HG02973 (cell line): ENCODE data around the gene COL1A2.
A peak's percentile ranks its signal among the peaks of the same experiment; 100 is the strongest.

ENCODE experiments used
- ATAC-seq: cut with Tn5 transposase; IDR thresholded peaks from one replicate; pipeline ENCODE4 v1.9.1; 2021; ENCODE audit warnings: moderate library complexity; ENCODE audit not compliant: unreplicated experiment

COL1A2 gene

GRCh38 chr7:94432281-94432670 is 37.6 kb downstream of the COL1A2 start:
- no peak for ATAC-seq

- no peak for ATAC-seq
Observed at GRCh38 chr7:94432817-94433216, 38.1 kb downstream of the COL1A2 start.

GRCh38 chr7:94433224-94433623 is 38.5 kb downstream of the COL1A2 start:
- ATAC-seq, result no peak

- ATAC-seq, result no peak
Observed at GRCh38 chr7:94434042-94434441, 39.3 kb downstream of the COL1A2 start.

- peak; percentile 93 for ATAC-seq
Observed at GRCh38 chr7:94436018-94436604, 41.4 kb downstream of the COL1A2 start.

GRCh38 chr7:94436700-94437099 is 42.0 kb downstream of the COL1A2 start:
- no peak for ATAC-seq

- no peak for ATAC-seq
Observed at GRCh38 chr7:94439893-94440381, 45.2 kb downstream of the COL1A2 start.

- ATAC-seq, result no peak
Observed at GRCh38 chr7:94440451-94441039, 45.9 kb downstream of the COL1A2 start.

- ATAC-seq, result no peak
Observed at GRCh38 chr7:94441138-94441537, 46.4 kb downstream of the COL1A2 start.

GRCh38 chr7:94442639-94443038 is 47.9 kb downstream of the COL1A2 start:
- no peak for ATAC-seq

- ATAC-seq, result no peak
Observed at GRCh38 chr7:94444813-94445212, 50.1 kb downstream of the COL1A2 start.

- ATAC-seq, result no peak
Observed at GRCh38 chr7:94445696-94446194, 51.0 kb downstream of the COL1A2 start.

GRCh38 chr7:94446308-94446707 is 51.6 kb downstream of the COL1A2 start:
- no peak for ATAC-seq

- ATAC-seq, result peak; percentile 84
Observed at GRCh38 chr7:94449151-94449725, 54.5 kb downstream of the COL1A2 start.

- no peak for ATAC-seq
Observed at GRCh38 chr7:94450044-94450697, 55.5 kb downstream of the COL1A2 start.

GRCh38 chr7:94451187-94451586 is 56.5 kb downstream of the COL1A2 start:
- ATAC-seq, result no peak

GRCh38 chr7:94452239-94452638 is 57.5 kb downstream of the COL1A2 start:
- no peak for ATAC-seq

GRCh38 chr7:94453898-94454297 is 59.2 kb downstream of the COL1A2 start:
- ATAC-seq, result no peak

- ATAC-seq, result no peak
Observed at GRCh38 chr7:94458041-94458440, 63.3 kb downstream of the COL1A2 start.

GRCh38 chr7:94466516-94466915 is 71.8 kb downstream of the COL1A2 start:
- no peak for ATAC-seq

GRCh38 chr7:94471604-94472003 is 76.9 kb downstream of the COL1A2 start:
- no peak for ATAC-seq

GRCh38 chr7:94472608-94473007 is 77.9 kb downstream of the COL1A2 start:
- ATAC-seq, result peak; percentile 66
